ENCODE data around the gene KDM3A. TPM values are rescaled to one million over a fixed set of nuclear protein-coding genes. Genes with fewer than 3 reads are reported as not detected.

Gene KDM3A
- total and polyA plus RNA-seq, 3 experiments from 2014 or later = 21.1 to 46.2 (median 45.8) TPM

DNA sequence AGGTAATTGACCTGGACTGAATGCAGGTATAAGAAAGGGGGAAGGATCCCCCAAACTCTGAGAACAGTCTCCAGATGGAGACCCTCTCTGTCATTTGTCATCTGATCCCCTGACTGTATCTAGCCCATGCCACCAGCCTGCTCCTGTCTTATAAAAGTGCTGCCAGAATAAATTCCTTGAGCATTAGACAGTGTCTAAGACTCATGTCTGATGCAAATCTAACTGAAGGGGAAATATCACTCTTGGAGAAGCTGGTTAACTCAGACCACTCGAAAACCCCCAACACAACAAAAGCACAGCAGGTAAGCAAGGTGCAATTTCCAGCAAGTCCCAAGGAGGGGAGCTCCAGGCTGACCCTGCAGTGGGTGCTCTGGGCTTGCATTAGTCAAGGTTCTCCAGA lies 40.9 kb upstream of the KDM3A start:
- no peak for DNase-seq
- no peaks in the 10 kb centered on the region for H3K9me3 ChIP-seq (ENCODE audit: low read length)
- H3K36me3 Mint-ChIP-seq = peaks cover 0 to 1% (median 0%) of the 10 kb centered on the region in 3 donors
- no peaks in the 10 kb centered on the region for H3K4me1 ChIP-seq (ENCODE audit: insufficient read depth, low read length)
- no peak overlapping the region for H3K27ac Mint-ChIP-seq
- ChIA-PET POLR2A (no interaction called here), CTCF (no interaction called here)
- H3K27me3 ChIP-seq (ENCODE audit: insufficient read depth, low read length, poor library complexity, severe bottlenecking) = no peaks in the 10 kb centered on the region
- no peak overlapping the region for H3K27ac ChIP-seq (ENCODE audit: low read depth, low read length)
- H3K4me3 ChIP-seq (ENCODE audit: low read length) = no peak overlapping the region
- no peaks in the 10 kb centered on the region for H3K4me1 Mint-ChIP-seq
- H3K9me3 Mint-ChIP-seq = no peaks in the 10 kb centered on the region
- no peak overlapping the region for H3K4me3 Mint-ChIP-seq
- H3K27me3 Mint-ChIP-seq = peaks cover 7 to 40% of the 10 kb centered on the region in 2 donors
- no peaks in the 10 kb centered on the region for H3K36me3 ChIP-seq (ENCODE audit: insufficient read depth, low read length)

DNA sequence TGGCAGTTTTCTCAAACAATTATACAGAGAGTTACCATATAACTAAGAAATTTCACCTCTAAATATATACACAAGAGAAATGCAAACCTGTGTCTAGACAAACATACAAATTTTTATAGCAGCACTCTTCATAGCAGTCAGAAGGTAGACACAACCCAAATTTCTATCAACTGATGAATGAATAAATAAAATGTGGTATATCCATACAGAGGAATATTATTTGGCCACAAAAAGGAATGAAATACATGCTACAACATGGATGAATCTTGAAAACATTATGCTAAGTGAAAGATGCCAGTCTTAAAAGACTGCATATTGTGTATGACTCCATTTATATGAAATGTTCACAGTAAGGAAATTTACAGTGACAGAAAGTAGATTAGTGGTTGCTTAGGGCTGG lies 30.6 kb upstream of the KDM3A start:
- no peaks in the 10 kb centered on the region for H3K4me1 ChIP-seq (ENCODE audit: insufficient read depth, low read length)
- peaks cover 0 to 7% (median 2%) of the 10 kb centered on the region in 5 donors for H3K9me3 Mint-ChIP-seq
- no peak for DNase-seq
- H3K27me3 Mint-ChIP-seq = peaks cover 23 to 48% of the 10 kb centered on the region in 2 donors
- CTCF ChIA-PET = no interaction called here
- H3K27ac ChIP-seq (ENCODE audit: low read depth, low read length) = no peak overlapping the region
- POLR2A ChIA-PET = no interaction called here
- H3K4me3 ChIP-seq (ENCODE audit: low read length) = no peak overlapping the region
- peaks cover 0 to 13% (median 1%) of the 10 kb centered on the region in 3 donors for H3K36me3 Mint-ChIP-seq
- no peaks in the 10 kb centered on the region for H3K36me3 ChIP-seq (ENCODE audit: insufficient read depth, low read length)
- H3K27me3 ChIP-seq (ENCODE audit: insufficient read depth, low read length, poor library complexity, severe bottlenecking) = no peaks in the 10 kb centered on the region
- H3K4me3 Mint-ChIP-seq = no peak overlapping the region
- H3K27ac Mint-ChIP-seq = no peak overlapping the region
- H3K9me3 ChIP-seq (ENCODE audit: low read length) = no peaks in the 10 kb centered on the region
- peaks cover 0 to 5% (median 0%) of the 10 kb centered on the region in 3 donors for H3K4me1 Mint-ChIP-seq

GRCh38 chr2:86411396-86411795 lies 29.8 kb upstream of the KDM3A start:
- POLR2A ChIA-PET = interaction anchor here (0.6 kb wide), 1 partner anchor 131 kb away, joined by 5 read pairs; no protein-coding TSS in a partner anchor
- no peaks in the 10 kb centered on the region for H3K27me3 ChIP-seq (ENCODE audit: insufficient read depth, low read length, poor library complexity, severe bottlenecking)
- H3K36me3 ChIP-seq (ENCODE audit: insufficient read depth, low read length) = no peaks in the 10 kb centered on the region

GRCh38 chr2:86412007-86412406 lies 29.2 kb upstream of the KDM3A start:
- POLR2A ChIA-PET = no interaction called here
- H3K9me3 Mint-ChIP-seq = peaks cover 0 to 7% (median 2%) of the 10 kb centered on the region in 5 donors

More at GRCh38 chr2:86411396-86411795, 29.8 kb upstream of the KDM3A start:
- Mint-ChIP-seq H3K4me3 (no peak overlapping the region), H3K9me3 (peaks cover 0 to 7% (median 2%) of the 10 kb centered on the region in 5 donors), H3K36me3 (peaks cover 0 to 13% (median 1%) of the 10 kb centered on the region in 3 donors), H3K27me3 (peaks cover 23 to 50% of the 10 kb centered on the region in 2 donors), H3K27ac (no peak overlapping the region), H3K4me1 (peaks cover 0 to 5% (median 0%) of the 10 kb centered on the region in 3 donors)
- Histone ChIP-seq H3K4me3 (ENCODE audit: low read length) (no peak overlapping the region), H3K9me3 (ENCODE audit: low read length) (no peaks in the 10 kb centered on the region), H3K27ac (ENCODE audit: low read depth, low read length) (no peak overlapping the region), H3K4me1 (ENCODE audit: insufficient read depth, low read length) (no peaks in the 10 kb centered on the region)
- CTCF ChIA-PET = no interaction called here
- no peak for DNase-seq

DNA sequence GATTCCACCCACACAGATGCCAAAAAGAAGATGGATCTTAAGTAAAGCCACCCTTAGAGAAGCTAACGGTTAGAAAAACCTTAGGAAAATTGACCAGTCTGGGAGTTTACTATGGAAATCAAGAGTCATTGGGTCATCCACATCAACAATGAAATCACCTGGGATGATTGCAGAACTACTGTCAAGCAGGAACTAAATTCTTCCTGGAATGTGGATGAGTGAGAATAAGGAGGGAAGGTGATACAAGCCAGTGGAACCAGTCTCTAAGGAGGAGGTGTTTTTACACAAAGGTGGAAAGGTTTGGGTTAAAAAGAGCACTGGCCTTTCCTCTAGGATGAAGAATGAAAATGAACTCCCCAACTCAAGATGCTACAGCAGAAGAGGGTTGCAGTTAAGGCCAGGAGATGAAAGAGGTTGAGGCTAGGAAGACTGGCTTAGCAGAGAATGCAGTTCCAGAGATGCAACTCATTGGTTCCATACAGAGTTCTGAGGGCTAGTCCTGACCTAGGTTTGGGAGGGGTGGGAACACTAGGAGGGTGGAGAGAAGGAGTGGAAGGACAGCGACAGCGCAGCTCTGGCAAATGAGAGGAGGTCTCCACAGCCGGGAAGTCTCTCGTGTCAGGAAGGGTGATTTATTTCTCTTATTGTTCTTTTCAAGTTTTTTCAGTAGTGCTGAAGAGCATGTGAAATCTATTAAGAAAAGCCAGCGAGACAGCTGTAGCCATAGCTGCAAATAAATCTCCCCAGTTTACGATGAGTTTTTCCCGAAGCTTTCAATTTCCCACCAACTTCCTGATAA lies 27.7 kb upstream of the KDM3A start:
- no peaks in the 10 kb centered on the region for H3K9me3 ChIP-seq (ENCODE audit: low read length)
- no peak overlapping the region for H3K27ac Mint-ChIP-seq
- no peaks in the 10 kb centered on the region for H3K4me1 ChIP-seq (ENCODE audit: insufficient read depth, low read length)
- no peaks in the 10 kb centered on the region for H3K27me3 ChIP-seq (ENCODE audit: insufficient read depth, low read length, poor library complexity, severe bottlenecking)
- H3K27ac ChIP-seq (ENCODE audit: low read depth, low read length) = no peak overlapping the region
- CTCF ChIA-PET = no interaction called here
- H3K27me3 Mint-ChIP-seq = peaks cover 26 to 50% of the 10 kb centered on the region in 2 donors
- no peak overlapping the region for H3K4me3 ChIP-seq (ENCODE audit: low read length)
- H3K36me3 ChIP-seq (ENCODE audit: insufficient read depth, low read length) = no peaks in the 10 kb centered on the region
- no peak overlapping the region for H3K4me3 Mint-ChIP-seq
- peaks cover 0 to 2% (median 0%) of the 10 kb centered on the region in 3 donors for H3K4me1 Mint-ChIP-seq
- POLR2A ChIA-PET = no interaction called here
- DNase-seq = no peak
- peaks cover 0 to 7% (median 2%) of the 10 kb centered on the region in 5 donors for H3K9me3 Mint-ChIP-seq
- H3K36me3 Mint-ChIP-seq = peaks cover 0 to 13% (median 1%) of the 10 kb centered on the region in 3 donors

More at GRCh38 chr2:86412007-86412406, 29.2 kb upstream of the KDM3A start:
- Histone ChIP-seq H3K9me3 (ENCODE audit: low read length) (no peaks in the 10 kb centered on the region), H3K27ac (ENCODE audit: low read depth, low read length) (no peak overlapping the region), H3K4me1 (ENCODE audit: insufficient read depth, low read length) (no peaks in the 10 kb centered on the region), H3K27me3 (ENCODE audit: insufficient read depth, low read length, poor library complexity, severe bottlenecking) (no peaks in the 10 kb centered on the region), H3K4me3 (ENCODE audit: low read length) (no peak overlapping the region), H3K36me3 (ENCODE audit: insufficient read depth, low read length) (no peaks in the 10 kb centered on the region)
- Mint-ChIP-seq H3K36me3 (peaks cover 0 to 13% (median 1%) of the 10 kb centered on the region in 3 donors), H3K27ac (no peak overlapping the region), H3K4me1 (peaks cover 0 to 5% (median 0%) of the 10 kb centered on the region in 3 donors), H3K4me3 (no peak overlapping the region), H3K27me3 (peaks cover 26 to 50% of the 10 kb centered on the region in 2 donors)
- CTCF ChIA-PET = no interaction called here
- no peak for DNase-seq

GRCh38 chr2:86414996-86415395 lies 26.2 kb upstream of the KDM3A start:
- Mint-ChIP-seq H3K27me3 (peaks cover 17 to 46% of the 10 kb centered on the region in 2 donors), H3K27ac (no peak overlapping the region), H3K9me3 (peaks cover 0 to 7% (median 2%) of the 10 kb centered on the region in 5 donors), H3K4me3 (no peak overlapping the region), H3K4me1 (peaks cover 0 to 2% (median 0%) of the 10 kb centered on the region in 3 donors), H3K36me3 (peaks cover 0 to 13% (median 1%) of the 10 kb centered on the region in 3 donors)
- no peak overlapping the region for H3K4me3 ChIP-seq (ENCODE audit: low read length)
- ChIA-PET CTCF (interaction anchor here (0.8 kb wide), 1 partner anchor 10 kb away, joined by 3 read pairs; no protein-coding TSS in a partner anchor), POLR2A (no interaction called here)
- no peaks in the 10 kb centered on the region for H3K9me3 ChIP-seq (ENCODE audit: low read length)
- H3K4me1 ChIP-seq (ENCODE audit: insufficient read depth, low read length) = no peaks in the 10 kb centered on the region
- no peak for DNase-seq
- no peak overlapping the region for H3K27ac ChIP-seq (ENCODE audit: low read depth, low read length)
- H3K36me3 ChIP-seq (ENCODE audit: insufficient read depth, low read length) = no peaks in the 10 kb centered on the region
- no peaks in the 10 kb centered on the region for H3K27me3 ChIP-seq (ENCODE audit: insufficient read depth, low read length, poor library complexity, severe bottlenecking)

- Mint-ChIP-seq H3K27me3 (peaks cover 18 to 49% of the 10 kb centered on the region in 2 donors), H3K4me3 (no peak overlapping the region), H3K36me3 (peaks cover 0 to 8% (median 1%) of the 10 kb centered on the region in 3 donors), H3K27ac (no peak overlapping the region), H3K4me1 (peaks cover 0 to 2% (median 0%) of the 10 kb centered on the region in 3 donors), H3K9me3 (peaks cover 0 to 8% (median 2%) of the 10 kb centered on the region in 5 donors)
- Histone ChIP-seq H3K27ac (ENCODE audit: low read depth, low read length) (no peak overlapping the region), H3K27me3 (ENCODE audit: insufficient read depth, low read length, poor library complexity, severe bottlenecking) (no peaks in the 10 kb centered on the region), H3K4me3 (ENCODE audit: low read length) (no peak overlapping the region), H3K4me1 (ENCODE audit: insufficient read depth, low read length) (no peaks in the 10 kb centered on the region), H3K9me3 (ENCODE audit: low read length) (no peaks in the 10 kb centered on the region), H3K36me3 (ENCODE audit: insufficient read depth, low read length) (no peaks in the 10 kb centered on the region)
- POLR2A ChIA-PET = no interaction called here
- CTCF ChIA-PET = no interaction called here
- no peak for DNase-seq
These were observed 25.0 kb upstream of the KDM3A start for GRCh38 chr2:86416146-86416545.

- H3K4me3 Mint-ChIP-seq = no peak overlapping the region
- Histone ChIP-seq H3K4me3 (ENCODE audit: low read length) (no peak overlapping the region), H3K4me1 (ENCODE audit: insufficient read depth, low read length) (no peaks in the 10 kb centered on the region), H3K36me3 (ENCODE audit: insufficient read depth, low read length) (no peaks in the 10 kb centered on the region), H3K9me3 (ENCODE audit: low read length) (no peaks in the 10 kb centered on the region), H3K27me3 (ENCODE audit: insufficient read depth, low read length, poor library complexity, severe bottlenecking) (peaks cover 5% of the 10 kb centered on the region), H3K27ac (ENCODE audit: low read depth, low read length) (no peak overlapping the region)
- H3K27ac Mint-ChIP-seq = no peak overlapping the region
- peaks cover 0 to 2% (median 0%) of the 10 kb centered on the region in 3 donors for H3K4me1 Mint-ChIP-seq
- ChIA-PET POLR2A (no interaction called here), CTCF (no interaction called here)
- H3K36me3 Mint-ChIP-seq = peaks cover 0 to 10% (median 0%) of the 10 kb centered on the region in 3 donors
- H3K27me3 Mint-ChIP-seq = peaks cover 21 to 53% of the 10 kb centered on the region in 2 donors
- no peak for DNase-seq
- peaks cover 0 to 10% (median 6%) of the 10 kb centered on the region in 5 donors for H3K9me3 Mint-ChIP-seq
These were observed 23.2 kb upstream of the KDM3A start for GRCh38 chr2:86417961-86418360.
